H1 (cell line): ENCODE measurements around the gene CXCR3. TPM values are rescaled to one million over a fixed set of nuclear protein-coding genes. Genes with fewer than 3 reads are reported as not detected.

ENCODE experiments used
- EZH2 ChIP-seq: fragments of 200-600 bp; sonication (generic); IDR thresholded peaks from 2 replicates; pipeline ENCODE4 v1.7.1; 2012; ENCODE audit warnings: low read depth, mild to moderate bottlenecking, moderate library complexity, low read length, inconsistent platforms; ENCODE audit not compliant: severe bottlenecking
- FOSL1 ChIP-seq: IDR thresholded peaks from 2 replicates; pipeline ENCODE4 v1.6.1; 2011; ENCODE audit warnings: mild to moderate bottlenecking, low read depth, low read length, moderate library complexity; ENCODE audit not compliant: insufficient read depth
- RNF2 ChIP-seq: fragments of 200-900, 300-1000 bp; sonication (generic); IDR thresholded peaks from 2 replicates; pipeline ENCODE4 v1.7.1; 2016; ENCODE audit warnings: borderline replicate concordance, low read depth, mild to moderate bottlenecking, antibody characterized with exemption, low read length; ENCODE audit not compliant: poor library complexity, severe bottlenecking; ENCODE audit errors: missing control alignments
- SIX5 ChIP-seq: IDR thresholded peaks from 2 replicates; pipeline ENCODE4 v1.6.1; 2011; ENCODE audit warnings: mild to moderate bottlenecking, low read depth, low read length
- SP1 ChIP-seq: IDR thresholded peaks from 2 replicates; pipeline ENCODE4 v1.6.1; 2011; ENCODE audit warnings: low read depth, low read length
- TCF12 ChIP-seq: IDR thresholded peaks from 2 replicates; pipeline ENCODE4 v1.6.1; 2011; ENCODE audit warnings: low read depth, mild to moderate bottlenecking, low read length
- ZNF274 ChIP-seq: IDR thresholded peaks from 2 replicates; pipeline ENCODE4 v1.7.0; 2012; ENCODE audit warnings: low read length, borderline replicate concordance; ENCODE audit errors: extremely low read depth
- polyA plus RNA-seq, 7 experiments: library from polyadenylated mRNA; depleted of rRNA in 3 of 7; stranded (reverse) in 5 of 7; unstranded in 2 of 7; fragments of >200 nt in 5 of 7; fragments of 200-250 nt in 2 of 7; gene quantifications; 1 replicate in 5 of 7; 2 replicates in 1 of 7; 4 replicates in 1 of 7; pipeline versions ENCODE4 v1.2.1 to v1.2.3, GENCODE V29; 2011 to 2013; ENCODE audit warnings: missing spikeins in 2 of 7, mixed read lengths in 2 of 7
- total RNA-seq: library from RNA; stranded (reverse); fragmentation: NEBNext Ultra II Directional; extraction: Animal tissue kit (Norgen Biotek cat#: 25700); gene quantifications from 2 replicates; pipeline ENCODE4 v1.2.1, GENCODE V29; 2021
- TF ChIP-seq, protein P1 (sequence below): fragments of 300-600 bp; sonication (generic); IDR thresholded peaks from 2 replicates; pipeline ENCODE4 v1.7.1; 2012; ENCODE audit warnings: low read length, moderate library complexity, mild to moderate bottlenecking, inconsistent platforms; ENCODE audit not compliant: insufficient replicate concordance

The CXCR3 gene
- total and polyA plus RNA-seq, 2 of the 8 experiments (the other 6 are each of a cell fraction or from before 2014, with no cell fraction given), result not detected

DNA sequence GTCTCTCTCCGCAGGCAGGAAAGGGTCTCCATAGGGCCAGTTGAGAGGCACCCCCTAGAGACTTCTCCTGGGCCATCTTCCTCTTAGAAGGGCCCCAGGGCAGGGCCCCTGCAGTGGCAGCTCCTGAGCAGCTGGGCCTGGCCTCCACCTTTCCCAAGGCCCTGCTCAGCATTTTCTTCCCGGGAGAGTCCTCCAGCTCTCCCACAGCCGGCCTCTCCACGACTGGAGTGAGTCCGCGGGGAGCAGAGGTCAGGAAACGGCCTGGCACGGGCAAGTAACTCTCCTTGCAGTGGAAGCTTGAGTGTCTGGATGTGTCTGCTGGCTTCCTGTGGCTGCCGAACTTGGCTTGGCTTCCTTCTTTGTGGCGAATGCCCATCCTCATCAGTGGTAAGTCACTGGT lies 47.4 kb upstream of the CXCR3 start (continued):
- TF ChIP-seq, protein P1, sequence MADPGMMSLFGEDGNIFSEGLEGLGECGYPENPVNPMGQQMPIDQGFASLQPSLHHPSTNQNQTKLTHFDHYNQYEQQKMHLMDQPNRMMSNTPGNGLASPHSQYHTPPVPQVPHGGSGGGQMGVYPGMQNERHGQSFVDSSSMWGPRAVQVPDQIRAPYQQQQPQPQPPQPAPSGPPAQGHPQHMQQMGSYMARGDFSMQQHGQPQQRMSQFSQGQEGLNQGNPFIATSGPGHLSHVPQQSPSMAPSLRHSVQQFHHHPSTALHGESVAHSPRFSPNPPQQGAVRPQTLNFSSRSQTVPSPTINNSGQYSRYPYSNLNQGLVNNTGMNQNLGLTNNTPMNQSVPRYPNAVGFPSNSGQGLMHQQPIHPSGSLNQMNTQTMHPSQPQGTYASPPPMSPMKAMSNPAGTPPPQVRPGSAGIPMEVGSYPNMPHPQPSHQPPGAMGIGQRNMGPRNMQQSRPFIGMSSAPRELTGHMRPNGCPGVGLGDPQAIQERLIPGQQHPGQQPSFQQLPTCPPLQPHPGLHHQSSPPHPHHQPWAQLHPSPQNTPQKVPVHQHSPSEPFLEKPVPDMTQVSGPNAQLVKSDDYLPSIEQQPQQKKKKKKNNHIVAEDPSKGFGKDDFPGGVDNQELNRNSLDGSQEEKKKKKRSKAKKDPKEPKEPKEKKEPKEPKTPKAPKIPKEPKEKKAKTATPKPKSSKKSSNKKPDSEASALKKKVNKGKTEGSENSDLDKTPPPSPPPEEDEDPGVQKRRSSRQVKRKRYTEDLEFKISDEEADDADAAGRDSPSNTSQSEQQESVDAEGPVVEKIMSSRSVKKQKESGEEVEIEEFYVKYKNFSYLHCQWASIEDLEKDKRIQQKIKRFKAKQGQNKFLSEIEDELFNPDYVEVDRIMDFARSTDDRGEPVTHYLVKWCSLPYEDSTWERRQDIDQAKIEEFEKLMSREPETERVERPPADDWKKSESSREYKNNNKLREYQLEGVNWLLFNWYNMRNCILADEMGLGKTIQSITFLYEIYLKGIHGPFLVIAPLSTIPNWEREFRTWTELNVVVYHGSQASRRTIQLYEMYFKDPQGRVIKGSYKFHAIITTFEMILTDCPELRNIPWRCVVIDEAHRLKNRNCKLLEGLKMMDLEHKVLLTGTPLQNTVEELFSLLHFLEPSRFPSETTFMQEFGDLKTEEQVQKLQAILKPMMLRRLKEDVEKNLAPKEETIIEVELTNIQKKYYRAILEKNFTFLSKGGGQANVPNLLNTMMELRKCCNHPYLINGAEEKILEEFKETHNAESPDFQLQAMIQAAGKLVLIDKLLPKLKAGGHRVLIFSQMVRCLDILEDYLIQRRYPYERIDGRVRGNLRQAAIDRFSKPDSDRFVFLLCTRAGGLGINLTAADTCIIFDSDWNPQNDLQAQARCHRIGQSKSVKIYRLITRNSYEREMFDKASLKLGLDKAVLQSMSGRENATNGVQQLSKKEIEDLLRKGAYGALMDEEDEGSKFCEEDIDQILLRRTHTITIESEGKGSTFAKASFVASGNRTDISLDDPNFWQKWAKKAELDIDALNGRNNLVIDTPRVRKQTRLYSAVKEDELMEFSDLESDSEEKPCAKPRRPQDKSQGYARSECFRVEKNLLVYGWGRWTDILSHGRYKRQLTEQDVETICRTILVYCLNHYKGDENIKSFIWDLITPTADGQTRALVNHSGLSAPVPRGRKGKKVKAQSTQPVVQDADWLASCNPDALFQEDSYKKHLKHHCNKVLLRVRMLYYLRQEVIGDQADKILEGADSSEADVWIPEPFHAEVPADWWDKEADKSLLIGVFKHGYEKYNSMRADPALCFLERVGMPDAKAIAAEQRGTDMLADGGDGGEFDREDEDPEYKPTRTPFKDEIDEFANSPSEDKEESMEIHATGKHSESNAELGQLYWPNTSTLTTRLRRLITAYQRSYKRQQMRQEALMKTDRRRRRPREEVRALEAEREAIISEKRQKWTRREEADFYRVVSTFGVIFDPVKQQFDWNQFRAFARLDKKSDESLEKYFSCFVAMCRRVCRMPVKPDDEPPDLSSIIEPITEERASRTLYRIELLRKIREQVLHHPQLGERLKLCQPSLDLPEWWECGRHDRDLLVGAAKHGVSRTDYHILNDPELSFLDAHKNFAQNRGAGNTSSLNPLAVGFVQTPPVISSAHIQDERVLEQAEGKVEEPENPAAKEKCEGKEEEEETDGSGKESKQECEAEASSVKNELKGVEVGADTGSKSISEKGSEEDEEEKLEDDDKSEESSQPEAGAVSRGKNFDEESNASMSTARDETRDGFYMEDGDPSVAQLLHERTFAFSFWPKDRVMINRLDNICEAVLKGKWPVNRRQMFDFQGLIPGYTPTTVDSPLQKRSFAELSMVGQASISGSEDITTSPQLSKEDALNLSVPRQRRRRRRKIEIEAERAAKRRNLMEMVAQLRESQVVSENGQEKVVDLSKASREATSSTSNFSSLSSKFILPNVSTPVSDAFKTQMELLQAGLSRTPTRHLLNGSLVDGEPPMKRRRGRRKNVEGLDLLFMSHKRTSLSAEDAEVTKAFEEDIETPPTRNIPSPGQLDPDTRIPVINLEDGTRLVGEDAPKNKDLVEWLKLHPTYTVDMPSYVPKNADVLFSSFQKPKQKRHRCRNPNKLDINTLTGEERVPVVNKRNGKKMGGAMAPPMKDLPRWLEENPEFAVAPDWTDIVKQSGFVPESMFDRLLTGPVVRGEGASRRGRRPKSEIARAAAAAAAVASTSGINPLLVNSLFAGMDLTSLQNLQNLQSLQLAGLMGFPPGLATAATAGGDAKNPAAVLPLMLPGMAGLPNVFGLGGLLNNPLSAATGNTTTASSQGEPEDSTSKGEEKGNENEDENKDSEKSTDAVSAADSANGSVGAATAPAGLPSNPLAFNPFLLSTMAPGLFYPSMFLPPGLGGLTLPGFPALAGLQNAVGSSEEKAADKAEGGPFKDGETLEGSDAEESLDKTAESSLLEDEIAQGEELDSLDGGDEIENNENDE, result no peak
- TF ChIP-seq EZH2 (no peak), RNF2 (no peak), TCF12 (no peak), ZNF274 (no peak), SIX5 (no peak), SP1 (no peak), FOSL1 (no peak)
- TF ChIP-seq, all 59 proteins: peak for 0
